Hematopoietic multipotent progenitor cell treated with erythropoietin and hydrocortisone succinate and interleukin-3 and kit ligand, for 17 days (in vitro differentiated cells): ENCODE measurements around the gene TMEM63B.
"Not testable (repeated sequence)": the region's sequence is repeated elsewhere in the genome, so short reads cannot be mapped to it uniquely, and the experiment has no call there.

ENCODE experiments used
- DNase-seq: peaks from one replicate; pipeline ENCODE4 v3.0.0-alpha.2; 2015; ENCODE audit warnings: low spot score

TMEM63B gene

GRCh38 chr6:44094403-44095242 is 32.7 kb upstream of the TMEM63B start:
- no peak for DNase-seq

GRCh38 chr6:44095243-44095623 is 32.1 kb upstream of the TMEM63B start:
- not testable (repeated sequence) for DNase-seq

GRCh38 chr6:44096612-44097011 is 30.7 kb upstream of the TMEM63B start:
- DNase-seq = peak; percentile 90

GRCh38 chr6:44097782-44098317 is 29.5 kb upstream of the TMEM63B start:
- DNase-seq = no peak

GRCh38 chr6:44099192-44099591 is 28.2 kb upstream of the TMEM63B start:
- DNase-seq = no peak

GRCh38 chr6:44100088-44100550 is 27.2 kb upstream of the TMEM63B start:
- peak; percentile 59 for DNase-seq

- no peak for DNase-seq
These were observed 25.5 kb upstream of the TMEM63B start for GRCh38 chr6:44101832-44102231.

- DNase-seq = no peak
These were observed 24.8 kb upstream of the TMEM63B start for GRCh38 chr6:44102527-44102926.

- DNase-seq = no peak
These were observed 22.8 kb upstream of the TMEM63B start for GRCh38 chr6:44104481-44105021.

GRCh38 chr6:44105146-44105545 is 22.2 kb upstream of the TMEM63B start:
- no peak for DNase-seq

- DNase-seq = no peak
These were observed 21.2 kb upstream of the TMEM63B start for GRCh38 chr6:44105993-44106740.

GRCh38 chr6:44107017-44107416 is 20.3 kb upstream of the TMEM63B start:
- no peak for DNase-seq

- no peak for DNase-seq
These were observed 18.9 kb upstream of the TMEM63B start for GRCh38 chr6:44108471-44108870.

- DNase-seq = no peak
These were observed 18.1 kb upstream of the TMEM63B start for GRCh38 chr6:44109212-44109611.

GRCh38 chr6:44110005-44110676 is 17.2 kb upstream of the TMEM63B start:
- no peak for DNase-seq

- DNase-seq = no peak
These were observed 16.4 kb upstream of the TMEM63B start for GRCh38 chr6:44110966-44111365.

- no peak for DNase-seq
These were observed 15.6 kb upstream of the TMEM63B start for GRCh38 chr6:44111434-44112417.

GRCh38 chr6:44113414-44113813 is 13.9 kb upstream of the TMEM63B start:
- DNase-seq = no peak

GRCh38 chr6:44115866-44116265 is 11.5 kb upstream of the TMEM63B start:
- DNase-seq = no peak

GRCh38 chr6:44116641-44117382 is 10.5 kb upstream of the TMEM63B start:
- no peak for DNase-seq
